Thyroid gland (tissue), 4 donors: ENCODE results near the gene TDP2. TPM values are rescaled to one million over a fixed set of nuclear protein-coding genes. Genes with fewer than 3 reads are reported as not detected.

Source experiments
- DNase-seq, 2 donors: peaks; one replicate each; pipeline ENCODE4 v3.0.0-alpha.2; 2019
- H3K27ac ChIP-seq, 3 donors: fragments of 200-600 bp; sonication (generic); 1 replicate in 2 of 3; 2 replicates in 1 of 3; pipeline ENCODE4 v1.5.1; 2016 to 2019; ENCODE audit warnings: mild to moderate bottlenecking in 1 of 3, moderate library complexity in 1 of 3
- H3K27me3 ChIP-seq: fragments of 200-600 bp; sonication (generic); one replicate; pipeline ENCODE4 v1.5.1; 2019
- H3K36me3 ChIP-seq, 2 donors: fragments of 200-600 bp; sonication (generic); one replicate each; pipeline ENCODE4 v1.5.1; 2016 to 2019
- H3K4me1 ChIP-seq, 2 donors: fragments of 200-600 bp; sonication (generic); one replicate each; pipeline ENCODE4 v1.5.1; 2017 to 2019
- H3K4me3 ChIP-seq, 3 donors: fragments of 200-600 bp; sonication (generic); replicated peaks in 1 of 3; 1 replicate in 2 of 3; 2 replicates in 1 of 3; pipeline ENCODE4 v1.5.1; 2016; ENCODE audit warnings: mild to moderate bottlenecking in 1 of 3
- H3K9me3 ChIP-seq: fragments of 200-600 bp; sonication (generic); one replicate; pipeline ENCODE4 v1.5.1; 2017
- CTCF ChIP-seq, 6 experiments: fragments of 200-600 bp in 3 of 6; fragments of 450-650 bp in 3 of 6; sonication (generic) in 3 of 6; IDR thresholded peaks; one replicate each; pipeline ENCODE4 v1.5.1; 2016 to 2019; ENCODE audit warnings: antibody characterized with exemption in 6 of 6, mild to moderate bottlenecking in 2 of 6, inconsistent platforms in 1 of 6, moderate library complexity in 1 of 6
- POLR2A ChIP-seq, 2 donors: fragments of 450-650 bp; IDR thresholded peaks; one replicate each; pipeline ENCODE4 v1.6.1; 2017; ENCODE audit warnings: antibody characterized with exemption in 2 of 2, mild to moderate bottlenecking in 2 of 2, moderate library complexity in 1 of 2
- WGBS, 2 donors: methylation state at CpG; one replicate each; pipeline ENCODE4 v1.1.5; 2017; 5-methylcytosine and 5-hydroxymethylcytosine counted together
- intact Hi-C: fragments of 100-400 bp; cut with DNase I; formaldehyde crosslinking; loops from one replicate; pipeline ENCODE4 v1.15.1; 2023
- total RNA-seq, 4 donors: library from RNA; depleted of rRNA; stranded (reverse); fragments of >200 nt; gene quantifications; one replicate each; pipeline ENCODE4 v1.2.3, GENCODE V29; 2016

The TDP2 gene
- total RNA-seq, 4 donors from 2014 or later = 16.8 to 45.6 (median 28.1) TPM

- no peak overlapping the region for H3K27ac ChIP-seq
- no peaks in the 10 kb centered on the region for H3K27me3 ChIP-seq
- intact Hi-C loops = no loop called here
- no peaks in the 10 kb centered on the region for H3K9me3 ChIP-seq
- H3K36me3 ChIP-seq = peaks cover 3 to 13% of the 10 kb centered on the region in 2 donors
- WGBS, 2 donors = 76 to 83% methylated on average over 9 of the region's 9 CpGs
- TF ChIP-seq POLR2A (IDR thresholded peaks at IDR 0.05) (no peak), CTCF (IDR thresholded peaks at IDR 0.05) (no peak)
- no peak for DNase-seq
- no peaks in the 10 kb centered on the region for H3K4me1 ChIP-seq
- H3K4me3 ChIP-seq = no peak overlapping the region
These were observed 7.8 kb downstream of the TDP2 start for GRCh38 chr6:24658573-24659560.

GRCh38 chr6:24655215-24655614, 11.5 kb downstream of the TDP2 start:
- Histone ChIP-seq H3K27ac (no peak overlapping the region), H3K4me1 (no peaks in the 10 kb centered on the region), H3K36me3 (peaks cover 20 to 26% of the 10 kb centered on the region in 2 donors), H3K9me3 (no peaks in the 10 kb centered on the region), H3K27me3 (no peaks in the 10 kb centered on the region), H3K4me3 (no peak overlapping the region)
- WGBS, 2 donors = 77 to 81% methylated on average over 1 of the region's 1 CpG
- no peak for TF ChIP-seq POLR2A (IDR thresholded peaks at IDR 0.05)
- no peak for TF ChIP-seq CTCF (IDR thresholded peaks at IDR 0.05)
- DNase-seq = no peak
- intact Hi-C loops = no loop called here

- 69 to 77% methylated on average over 3 of the region's 3 CpGs for WGBS, 2 donors
These were observed 16.3 kb downstream of the TDP2 start for GRCh38 chr6:24650365-24650764.

GRCh38 chr6:24649691-24650090, 17.0 kb downstream of the TDP2 start:
- DNase-seq = no peak
- TF ChIP-seq CTCF (IDR thresholded peaks at IDR 0.05) (no peak), POLR2A (IDR thresholded peaks at IDR 0.05) (no peak)
- H3K4me3 ChIP-seq = no peak overlapping the region
- H3K27ac ChIP-seq = no peak overlapping the region
- no peaks in the 10 kb centered on the region for H3K9me3 ChIP-seq
- H3K27me3 ChIP-seq = no peaks in the 10 kb centered on the region
- intact Hi-C loops = no loop called here
- peaks cover 14 to 31% of the 10 kb centered on the region in 2 donors for H3K36me3 ChIP-seq
- no peaks in the 10 kb centered on the region for H3K4me1 ChIP-seq
- 89% methylated on average over 2 of the region's 2 CpGs for WGBS, 2 donors

More at GRCh38 chr6:24650365-24650764, 16.3 kb downstream of the TDP2 start:
- Histone ChIP-seq H3K4me1 (no peaks in the 10 kb centered on the region), H3K27ac (no peak overlapping the region), H3K9me3 (no peaks in the 10 kb centered on the region), H3K27me3 (no peaks in the 10 kb centered on the region), H3K4me3 (no peak overlapping the region), H3K36me3 (peaks cover 14 to 31% of the 10 kb centered on the region in 2 donors)
- TF ChIP-seq CTCF (IDR thresholded peaks at IDR 0.05) (no peak), POLR2A (IDR thresholded peaks at IDR 0.05) (no peak)
- intact Hi-C loops = no loop called here
- DNase-seq = no peak

- WGBS, 2 donors = 97 to 98% methylated on average over 5 of the region's 5 CpGs
- no peak overlapping the region for H3K27ac ChIP-seq
- DNase-seq = no peak
- TF ChIP-seq CTCF (IDR thresholded peaks at IDR 0.05) (no peak), POLR2A (IDR thresholded peaks at IDR 0.05) (no peak)
- no peaks in the 10 kb centered on the region for H3K4me1 ChIP-seq
- H3K36me3 ChIP-seq = peaks cover 9 to 26% of the 10 kb centered on the region in 2 donors
- no peak overlapping the region for H3K4me3 ChIP-seq
- intact Hi-C loops = no loop called here
- no peaks in the 10 kb centered on the region for H3K27me3 ChIP-seq
- no peaks in the 10 kb centered on the region for H3K9me3 ChIP-seq
These were observed 18.4 kb downstream of the TDP2 start for GRCh38 chr6:24648276-24648675.
